T-helper 17 cell (primary cell): ENCODE results near the gene IGSF8. TPM values are rescaled to one million over a fixed set of nuclear protein-coding genes. Genes with fewer than 3 reads are reported as not detected.

ENCODE experiments used
- ATAC-seq: fragments of 150-1000 bp; cut with Tn5 transposase; 2 replicates; pipeline ENCODE4 v1.10.0; 2021; ENCODE audit warnings: mild to moderate bottlenecking, moderate library complexity
- DNase-seq, 3 donors: peaks; one replicate each; pipeline versions ENCODE4 v3.0.0 to v3.0.0-alpha.2; 2020 to 2021
- H3K9me3 ChIP-seq: one replicate; pipeline ENCODE4 v1.7.0; 2013; ENCODE audit warnings: low read length, mild to moderate bottlenecking; ENCODE audit not compliant: control insufficient read depth, poor library complexity, severe bottlenecking
- H3K27ac Mint-ChIP-seq: one replicate; pipeline ENCODE4 v1.8.0; 2022; ENCODE audit warnings: mild to moderate bottlenecking, moderate library complexity, mixed read lengths
- H3K27me3 Mint-ChIP-seq: one replicate; pipeline ENCODE4 v1.8.0; 2022; ENCODE audit warnings: mixed read lengths
- H3K36me3 Mint-ChIP-seq: one replicate; pipeline ENCODE4 v1.8.0; 2022; ENCODE audit warnings: low read depth, mixed read lengths
- H3K4me1 Mint-ChIP-seq: one replicate; pipeline ENCODE4 v1.8.0; 2022; ENCODE audit warnings: mild to moderate bottlenecking, mixed read lengths
- H3K4me3 Mint-ChIP-seq: one replicate; pipeline ENCODE4 v1.8.0; 2022; ENCODE audit warnings: mild to moderate bottlenecking, moderate library complexity, mixed read lengths
- total RNA-seq, 4 donors: library from RNA in 2 of 4; stranded (reverse) in 2 of 4; gene quantifications; one replicate each; pipeline ENCODE4 v1.2.3 and lab custom pipeline; 2022 to 2026

The IGSF8 gene
- total RNA-seq, 2 donors from 2014 or later: 29.3 to 36.8 TPM

DNA sequence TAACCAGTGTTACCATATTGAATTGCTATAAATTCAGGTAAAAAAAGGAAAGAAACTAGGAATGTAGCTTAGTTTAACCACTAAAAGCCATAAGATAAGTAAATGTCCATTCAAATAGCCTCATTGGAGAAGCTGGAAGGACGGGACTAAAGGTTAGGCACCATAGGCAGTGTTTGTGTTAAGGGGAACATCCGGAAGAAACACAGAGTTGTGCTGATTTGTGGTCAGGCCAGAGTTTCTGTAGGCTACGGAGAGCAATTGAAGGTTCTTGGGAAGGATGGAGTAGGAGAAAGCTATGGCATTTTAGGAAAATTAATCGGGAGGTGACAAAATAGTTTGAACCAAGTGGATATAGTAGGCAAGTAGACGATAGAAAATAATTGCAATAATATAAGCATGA, 27.1 kb downstream of the IGSF8 start:
- Mint-ChIP-seq H3K36me3 (peaks cover 24% of the 10 kb centered on the region), H3K27ac (no peak overlapping the region), H3K4me3 (no peak overlapping the region), H3K4me1 (peaks cover 19% of the 10 kb centered on the region), H3K27me3 (peaks cover 76% of the 10 kb centered on the region)
- no peak for DNase-seq
- H3K9me3 ChIP-seq: no peaks in the 10 kb centered on the region
- no peak for ATAC-seq

- peak overlapping the region; percentile 72 for H3K27ac Mint-ChIP-seq
- no peaks in the 10 kb centered on the region for H3K9me3 ChIP-seq
- ATAC-seq: peak; percentile 92
- H3K4me3 Mint-ChIP-seq: peak overlapping the region; percentile 98
- DNase-seq: peak; percentile 26 to 61 (median 45)
- H3K27me3 Mint-ChIP-seq: peaks cover 73% of the 10 kb centered on the region
- H3K4me1 Mint-ChIP-seq: peaks cover 19% of the 10 kb centered on the region
- peaks cover 26% of the 10 kb centered on the region for H3K36me3 Mint-ChIP-seq
Observed at GRCh38 chr1:160070243-160071163, 27.9 kb downstream of the IGSF8 start.

GRCh38 chr1:160069460-160070231, 28.8 kb downstream of the IGSF8 start, which contains the start of gene KCNJ10:
KCNJ10 (minus strand) TSS chr1:160070160; CDS start chr1:160042532, 27,628 bp downstream.
- peak within 1 kb of the TSS; percentile 98 for H3K4me3 Mint-ChIP-seq
- no peak for DNase-seq
- peaks cover 69% of the 10 kb centered on the region for H3K27me3 Mint-ChIP-seq
- H3K4me1 Mint-ChIP-seq: peaks cover 19% of the 10 kb centered on the region
- H3K36me3 Mint-ChIP-seq: peaks cover 23% of the 10 kb centered on the region
- no peaks in the 10 kb centered on the region for H3K9me3 ChIP-seq
- no peak for ATAC-seq
- peak within 1 kb of the TSS; percentile 72 for H3K27ac Mint-ChIP-seq

GRCh38 chr1:160068225-160068624, 30.2 kb downstream of the IGSF8 start:
- H3K27ac Mint-ChIP-seq: no peak overlapping the region
- peaks cover 19% of the 10 kb centered on the region for H3K4me1 Mint-ChIP-seq
- H3K27me3 Mint-ChIP-seq: peaks cover 59% of the 10 kb centered on the region
- no peak for DNase-seq
- ATAC-seq: no peak
- peaks cover 19% of the 10 kb centered on the region for H3K36me3 Mint-ChIP-seq
- H3K4me3 Mint-ChIP-seq: no peak overlapping the region
- H3K9me3 ChIP-seq: no peaks in the 10 kb centered on the region

- Mint-ChIP-seq H3K4me1 (peaks cover 18% of the 10 kb centered on the region), H3K27ac (no peak overlapping the region), H3K27me3 (peaks cover 53% of the 10 kb centered on the region), H3K4me3 (no peak overlapping the region), H3K36me3 (peaks cover 17% of the 10 kb centered on the region)
- ATAC-seq (no peak), DNase-seq (no peak)
- no peaks in the 10 kb centered on the region for H3K9me3 ChIP-seq
Observed at GRCh38 chr1:160066829-160067745, 31.3 kb downstream of the IGSF8 start.

DNA sequence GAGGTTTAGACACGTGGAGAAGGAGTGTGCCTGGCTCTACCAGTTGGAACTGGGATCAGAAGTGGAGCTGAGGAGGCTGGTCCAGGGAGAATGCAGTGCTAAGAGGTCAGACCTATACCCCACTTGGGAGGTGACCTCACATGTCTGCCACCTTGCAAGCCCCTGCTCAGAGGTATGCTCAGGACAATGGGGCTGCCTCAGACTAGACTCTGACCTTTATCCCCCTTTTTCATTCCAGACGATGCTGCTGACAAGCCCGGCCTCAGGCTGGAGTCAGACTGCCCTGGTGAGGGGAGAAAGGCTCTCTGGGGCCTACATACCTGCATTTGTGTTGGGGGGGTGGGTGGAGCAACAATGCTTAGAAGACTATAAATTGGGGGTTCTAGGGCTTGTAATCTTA, 33.7 kb downstream of the IGSF8 start:
- no peak for DNase-seq
- H3K27ac Mint-ChIP-seq: no peak overlapping the region
- no peaks in the 10 kb centered on the region for H3K9me3 ChIP-seq
- peaks cover 2% of the 10 kb centered on the region for H3K4me1 Mint-ChIP-seq
- H3K27me3 Mint-ChIP-seq: peaks cover 48% of the 10 kb centered on the region
- no peak for ATAC-seq
- H3K4me3 Mint-ChIP-seq: no peak overlapping the region
- H3K36me3 Mint-ChIP-seq: peaks cover 6% of the 10 kb centered on the region

- Mint-ChIP-seq H3K36me3 (peaks cover 3% of the 10 kb centered on the region), H3K4me3 (no peak overlapping the region), H3K27ac (no peak overlapping the region), H3K27me3 (peaks cover 48% of the 10 kb centered on the region), H3K4me1 (no peaks in the 10 kb centered on the region)
- ATAC-seq (no peak), DNase-seq (no peak)
- no peaks in the 10 kb centered on the region for H3K9me3 ChIP-seq
Observed at GRCh38 chr1:160064164-160064563, 34.3 kb downstream of the IGSF8 start.

DNA sequence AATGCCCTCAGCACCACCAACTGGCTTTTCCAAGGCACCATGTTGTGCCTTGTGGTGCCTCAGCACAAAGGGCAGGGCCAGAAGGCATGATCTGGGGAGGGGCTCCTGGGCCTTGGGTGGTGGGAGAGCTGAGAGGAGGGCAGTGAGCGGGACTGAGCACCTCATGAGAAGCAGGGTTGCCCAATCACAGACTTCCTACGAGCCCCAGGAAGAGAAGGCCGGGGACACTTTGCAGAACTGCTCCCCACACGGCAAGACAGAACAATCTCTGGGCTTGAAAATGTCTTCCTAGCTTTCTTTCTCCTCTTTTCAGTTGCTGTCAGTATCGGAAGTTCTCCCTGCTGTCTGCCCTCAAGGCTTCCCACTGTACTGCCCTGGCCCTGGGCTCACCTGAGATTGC, 35.2 kb downstream of the IGSF8 start:
- no peak for ATAC-seq
- Mint-ChIP-seq H3K4me1 (no peaks in the 10 kb centered on the region), H3K4me3 (no peak overlapping the region)

DNA sequence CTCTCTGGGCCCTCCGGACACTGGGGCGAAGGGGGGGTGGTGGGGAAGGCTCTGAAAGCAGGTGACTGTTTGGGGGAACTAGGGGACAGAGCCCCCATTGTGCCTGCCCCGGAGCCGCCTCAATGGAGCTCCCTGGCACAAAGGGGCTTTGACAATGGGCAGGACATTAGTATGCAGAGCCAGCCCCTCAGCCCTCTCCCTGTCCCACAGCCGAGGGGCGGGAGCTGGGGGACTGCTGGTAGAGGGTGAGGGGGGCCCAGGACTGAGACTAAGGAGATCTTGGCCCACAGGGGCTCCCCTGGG, 36.2 kb downstream of the IGSF8 start:
- Mint-ChIP-seq H3K27me3 (peaks cover 58% of the 10 kb centered on the region), H3K27ac (no peak overlapping the region), H3K4me1 (no peaks in the 10 kb centered on the region), H3K36me3 (peaks cover 3% of the 10 kb centered on the region), H3K4me3 (no peak overlapping the region)
- ATAC-seq: no peak
- DNase-seq: no peak
- H3K9me3 ChIP-seq: no peaks in the 10 kb centered on the region

More for the DNA sequence above, 35.2 kb downstream of the IGSF8 start:
- Mint-ChIP-seq H3K36me3 (peaks cover 3% of the 10 kb centered on the region), H3K27ac (no peak overlapping the region), H3K27me3 (peaks cover 48% of the 10 kb centered on the region)
- H3K9me3 ChIP-seq: no peaks in the 10 kb centered on the region
- DNase-seq: no peak

- no peaks in the 10 kb centered on the region for H3K9me3 ChIP-seq
- ATAC-seq (no peak), DNase-seq (no peak)
- Mint-ChIP-seq H3K27ac (no peak overlapping the region), H3K36me3 (peaks cover 7% of the 10 kb centered on the region), H3K4me1 (no peaks in the 10 kb centered on the region), H3K27me3 (peaks cover 64% of the 10 kb centered on the region), H3K4me3 (no peak overlapping the region)
Observed at GRCh38 chr1:160061369-160062229, 36.8 kb downstream of the IGSF8 start.

DNA sequence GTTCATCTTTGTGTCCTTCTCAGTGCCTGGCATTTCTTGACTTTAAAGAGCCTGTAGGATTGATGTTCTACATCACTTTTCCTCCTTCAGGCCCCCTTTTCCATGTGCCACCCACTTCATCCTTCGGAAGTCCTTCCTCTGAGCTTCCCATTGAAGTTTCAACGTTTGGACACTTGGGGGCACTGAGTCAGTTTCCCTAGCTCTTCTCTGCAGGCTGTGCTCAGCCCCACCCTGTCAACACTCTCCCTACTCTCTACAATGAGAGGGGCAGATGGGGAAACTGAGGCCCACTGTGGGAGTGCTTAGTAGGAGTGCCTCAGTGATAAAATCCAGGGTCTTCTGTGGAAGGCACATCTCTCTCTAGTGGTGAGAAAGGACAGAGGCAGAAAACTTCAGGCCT, 40.3 kb downstream of the IGSF8 start:
- peaks cover 16% of the 10 kb centered on the region for H3K36me3 Mint-ChIP-seq
- peaks cover 3% of the 10 kb centered on the region for H3K4me1 Mint-ChIP-seq
- no peak overlapping the region for H3K4me3 Mint-ChIP-seq
- DNase-seq (no peak), ATAC-seq (no peak)
- no peak overlapping the region for H3K27ac Mint-ChIP-seq
- H3K9me3 ChIP-seq: no peaks in the 10 kb centered on the region
- H3K27me3 Mint-ChIP-seq: peaks cover 89% of the 10 kb centered on the region

DNA sequence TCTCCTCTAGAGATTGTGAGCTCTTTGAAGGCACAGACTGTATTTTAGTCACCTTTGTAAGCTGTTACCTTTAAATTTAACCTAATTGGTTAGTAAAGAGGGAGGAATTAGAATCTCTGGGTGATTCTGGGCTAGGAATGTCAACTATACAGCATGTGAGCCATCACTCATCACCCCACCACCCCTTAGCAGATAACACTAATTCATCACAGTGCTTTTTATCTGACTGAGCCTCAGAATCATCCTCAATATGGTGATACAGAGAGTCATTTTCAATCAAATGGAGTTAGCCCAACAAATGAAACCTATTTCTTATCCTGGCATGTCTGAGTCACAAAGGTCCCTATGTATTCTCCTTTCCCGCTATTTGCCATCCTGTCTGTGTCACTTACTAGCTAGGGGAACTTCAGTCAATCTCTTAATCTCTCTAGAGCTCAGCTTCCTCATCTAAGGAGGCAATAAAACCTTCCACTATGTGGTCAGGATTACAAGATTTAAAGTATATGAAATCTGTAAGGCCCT, 41.7 kb downstream of the IGSF8 start:
- H3K9me3 ChIP-seq: no peaks in the 10 kb centered on the region
- no peak for ATAC-seq
- DNase-seq: no peak
- Mint-ChIP-seq H3K36me3 (peaks cover 18% of the 10 kb centered on the region), H3K27ac (no peak overlapping the region), H3K4me1 (peaks cover 8% of the 10 kb centered on the region), H3K4me3 (no peak overlapping the region), H3K27me3 (peaks cover 94% of the 10 kb centered on the region)
